Neural progenitor cell (in vitro differentiated cells): ENCODE measurements around the gene ATP6V0E1.

Experiments used
- CTCF ChIP-seq: fragments of 200-600 bp; sonication (generic); IDR thresholded peaks from 2 replicates; pipeline ENCODE4 v1.5.1; 2017; ENCODE audit warnings: antibody characterized with exemption, mild to moderate bottlenecking
- EZH2 ChIP-seq: fragments of 200-600 bp; sonication (generic); IDR thresholded peaks from 2 replicates; pipeline ENCODE4 v1.6.1; 2017; ENCODE audit warnings: antibody characterized with exemption, mild to moderate bottlenecking, moderate library complexity
- EZH2phosphoT487 ChIP-seq: fragments of 200-600 bp; sonication (generic); IDR thresholded peaks from 2 replicates; pipeline ENCODE4 v1.6.1; 2017; ENCODE audit warnings: antibody characterized with exemption

- no peak for TF ChIP-seq CTCF
- no peak for TF ChIP-seq EZH2
- TF ChIP-seq EZH2phosphoT487 = no peak
Measured at GRCh38 chr5:173020643-173021042, 37.1 kb downstream of the ATP6V0E1 start.
